Erythroblast (primary cell): Measurements from ENCODE around the gene SLC7A5.

ENCODE experiments used
- GATA1 ChIP-seq: IDR thresholded peaks from 2 replicates; pipeline ENCODE4 v1.6.1; 2011; ENCODE audit warnings: low read depth, mild to moderate bottlenecking, control low read depth, low read length, moderate library complexity
- POLR2A ChIP-seq: IDR thresholded peaks from 2 replicates; pipeline ENCODE4 v1.6.1; 2011; ENCODE audit warnings: mild to moderate bottlenecking, low read length

GRCh38 chr16:87877942-87878507, 8.7 kb upstream of the SLC7A5 start:
- TF ChIP-seq POLR2A (no peak), GATA1 (no peak)
